Loucy (cell line): Measurements from ENCODE around the gene KCNT2.

Source experiments
- EZH2phosphoT487 ChIP-seq: fragments of 200-600 bp; IDR thresholded peaks from 2 replicates; pipeline ENCODE4 v1.6.1; 2018; ENCODE audit warnings: antibody characterized with exemption, mild to moderate bottlenecking, moderate library complexity, borderline replicate concordance
- TF ChIP-seq, protein P1 (sequence below): fragments of 200-600 bp; sonication (generic); conservative IDR thresholded peaks from 2 replicates; pipeline ENCODE4 v1.5.1; 2014; ENCODE audit warnings: mild to moderate bottlenecking, antibody characterized with exemption, low read length

DNA sequence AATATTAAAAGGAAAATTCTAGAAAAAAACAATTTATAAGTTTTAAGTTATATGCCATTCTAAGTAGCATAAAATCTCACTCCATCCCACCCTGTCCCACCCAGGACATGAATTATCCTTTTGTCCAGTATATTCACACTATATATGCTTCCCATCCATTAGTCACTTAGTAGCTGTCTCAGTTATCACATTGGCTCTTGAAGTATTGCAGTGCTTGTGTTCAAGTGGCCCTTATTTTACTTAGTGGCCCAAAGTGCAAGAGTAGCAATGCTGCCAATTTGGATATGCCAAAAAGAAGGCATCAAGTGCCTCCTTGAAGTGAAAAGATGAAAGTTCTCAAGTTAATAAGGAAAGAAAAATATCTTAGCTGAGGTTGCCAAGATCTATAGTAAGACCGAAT lies 192.3 kb downstream of the KCNT2 start:
- TF ChIP-seq, protein P1, sequence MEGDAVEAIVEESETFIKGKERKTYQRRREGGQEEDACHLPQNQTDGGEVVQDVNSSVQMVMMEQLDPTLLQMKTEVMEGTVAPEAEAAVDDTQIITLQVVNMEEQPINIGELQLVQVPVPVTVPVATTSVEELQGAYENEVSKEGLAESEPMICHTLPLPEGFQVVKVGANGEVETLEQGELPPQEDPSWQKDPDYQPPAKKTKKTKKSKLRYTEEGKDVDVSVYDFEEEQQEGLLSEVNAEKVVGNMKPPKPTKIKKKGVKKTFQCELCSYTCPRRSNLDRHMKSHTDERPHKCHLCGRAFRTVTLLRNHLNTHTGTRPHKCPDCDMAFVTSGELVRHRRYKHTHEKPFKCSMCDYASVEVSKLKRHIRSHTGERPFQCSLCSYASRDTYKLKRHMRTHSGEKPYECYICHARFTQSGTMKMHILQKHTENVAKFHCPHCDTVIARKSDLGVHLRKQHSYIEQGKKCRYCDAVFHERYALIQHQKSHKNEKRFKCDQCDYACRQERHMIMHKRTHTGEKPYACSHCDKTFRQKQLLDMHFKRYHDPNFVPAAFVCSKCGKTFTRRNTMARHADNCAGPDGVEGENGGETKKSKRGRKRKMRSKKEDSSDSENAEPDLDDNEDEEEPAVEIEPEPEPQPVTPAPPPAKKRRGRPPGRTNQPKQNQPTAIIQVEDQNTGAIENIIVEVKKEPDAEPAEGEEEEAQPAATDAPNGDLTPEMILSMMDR, result no peak
- TF ChIP-seq EZH2phosphoT487, result no peak
